ENCODE measurements around the gene ZNF181. TPM values are rescaled to one million over a fixed set of nuclear protein-coding genes. Genes with fewer than 3 reads are reported as not detected.

ZNF181 gene
- total RNA-seq, 1 donor from 2014 or later: 12.9 TPM

DNA sequence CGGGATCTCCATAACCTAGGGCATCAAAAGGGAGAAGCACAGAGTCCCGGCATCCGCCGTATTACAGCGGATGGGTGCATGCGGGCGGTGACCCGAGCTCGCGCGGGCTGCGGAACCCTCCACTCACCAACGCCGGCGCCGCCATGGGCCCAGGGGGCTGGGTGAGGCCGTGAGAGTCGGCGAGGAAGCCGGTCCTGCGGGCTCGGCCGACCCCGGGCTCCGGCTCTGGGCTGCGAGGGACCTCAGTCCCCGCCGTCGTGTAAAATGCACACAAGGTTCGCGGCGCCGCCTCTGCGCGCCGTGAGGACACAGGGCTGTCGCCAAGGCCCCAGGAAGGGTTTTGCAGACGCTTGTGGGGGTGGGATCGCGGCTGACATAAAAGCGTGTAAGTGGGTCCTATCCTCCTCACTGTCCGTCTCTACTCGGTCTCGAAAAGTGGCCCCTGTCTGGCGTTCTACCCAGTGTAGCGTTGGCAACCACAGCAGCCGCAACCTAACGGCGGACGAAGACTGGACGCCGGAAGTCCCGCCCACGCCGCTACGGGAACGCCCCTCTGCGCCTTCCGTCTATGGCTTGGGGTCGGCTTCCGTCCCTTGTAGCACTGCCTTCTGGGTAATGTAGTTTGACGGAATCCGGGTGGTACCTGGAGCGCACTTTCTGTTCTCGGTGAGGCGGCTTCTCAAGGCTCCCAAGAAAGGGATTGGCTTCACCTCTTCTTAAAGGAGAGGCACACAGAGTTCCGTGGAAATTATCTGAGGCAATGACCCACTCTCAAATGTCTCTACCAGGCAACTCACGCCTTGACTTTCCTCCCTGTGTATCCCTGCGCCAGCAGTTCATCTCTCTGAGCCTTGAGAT lies 38.9 kb downstream of the ZNF181 start, which contains the start of gene ZNF599:
TSS of gene ZNF599 (minus strand) at position 519 of the 858 bp plus-strand sequence. CDS start at position 145, 374 bp downstream.
- H3K27me3 Mint-ChIP-seq (ENCODE audit: unreplicated experiment): peaks cover 3% of the 10 kb centered on the region
- H3K27ac Mint-ChIP-seq (ENCODE audit: unreplicated experiment): peak within 1 kb of the TSS; percentile 17
- peaks cover 33% of the 10 kb centered on the region for H3K36me3 Mint-ChIP-seq (ENCODE audit: low read depth, unreplicated experiment)
- peak within 1 kb of the TSS; percentile 93 for H3K4me3 Mint-ChIP-seq (ENCODE audit: unreplicated experiment)
- TF ChIP-seq, protein P1, sequence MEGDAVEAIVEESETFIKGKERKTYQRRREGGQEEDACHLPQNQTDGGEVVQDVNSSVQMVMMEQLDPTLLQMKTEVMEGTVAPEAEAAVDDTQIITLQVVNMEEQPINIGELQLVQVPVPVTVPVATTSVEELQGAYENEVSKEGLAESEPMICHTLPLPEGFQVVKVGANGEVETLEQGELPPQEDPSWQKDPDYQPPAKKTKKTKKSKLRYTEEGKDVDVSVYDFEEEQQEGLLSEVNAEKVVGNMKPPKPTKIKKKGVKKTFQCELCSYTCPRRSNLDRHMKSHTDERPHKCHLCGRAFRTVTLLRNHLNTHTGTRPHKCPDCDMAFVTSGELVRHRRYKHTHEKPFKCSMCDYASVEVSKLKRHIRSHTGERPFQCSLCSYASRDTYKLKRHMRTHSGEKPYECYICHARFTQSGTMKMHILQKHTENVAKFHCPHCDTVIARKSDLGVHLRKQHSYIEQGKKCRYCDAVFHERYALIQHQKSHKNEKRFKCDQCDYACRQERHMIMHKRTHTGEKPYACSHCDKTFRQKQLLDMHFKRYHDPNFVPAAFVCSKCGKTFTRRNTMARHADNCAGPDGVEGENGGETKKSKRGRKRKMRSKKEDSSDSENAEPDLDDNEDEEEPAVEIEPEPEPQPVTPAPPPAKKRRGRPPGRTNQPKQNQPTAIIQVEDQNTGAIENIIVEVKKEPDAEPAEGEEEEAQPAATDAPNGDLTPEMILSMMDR (IDR thresholded peaks at IDR 0.05; ENCODE audit: unreplicated experiment): no peak
- DNase-seq (ENCODE audit: low spot score): peak; percentile 85
- H3K4me1 Mint-ChIP-seq (ENCODE audit: unreplicated experiment): peaks cover 8% of the 10 kb centered on the region
- peaks cover 15% of the 10 kb centered on the region for H3K9me3 Mint-ChIP-seq (ENCODE audit: unreplicated experiment)

DNA sequence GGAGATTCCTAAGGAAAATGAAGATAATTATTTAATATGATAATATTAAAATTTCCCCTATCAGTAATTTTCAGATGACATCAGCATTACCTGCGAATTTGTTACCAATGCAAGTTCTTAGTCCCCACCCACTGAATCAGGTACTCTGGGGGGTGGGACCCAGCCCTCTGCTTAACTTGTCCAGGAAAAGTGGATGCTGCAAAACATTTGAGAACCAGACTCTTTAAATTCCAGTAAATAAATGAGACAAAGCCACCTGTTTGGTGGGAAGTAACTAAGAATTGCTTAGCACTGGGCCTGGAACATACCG lies 39.5 kb downstream of the ZNF181 start:
- H3K4me1 Mint-ChIP-seq (ENCODE audit: unreplicated experiment): peaks cover 8% of the 10 kb centered on the region
- no peak for DNase-seq (ENCODE audit: low spot score)
- peak overlapping the region; percentile 93 for H3K4me3 Mint-ChIP-seq (ENCODE audit: unreplicated experiment)
- H3K36me3 Mint-ChIP-seq (ENCODE audit: low read depth, unreplicated experiment): peaks cover 28% of the 10 kb centered on the region
- TF ChIP-seq, protein P1 (IDR thresholded peaks at IDR 0.05; ENCODE audit: unreplicated experiment): no peak
- peaks cover 15% of the 10 kb centered on the region for H3K9me3 Mint-ChIP-seq (ENCODE audit: unreplicated experiment)
- H3K27me3 Mint-ChIP-seq (ENCODE audit: unreplicated experiment): peaks cover 3% of the 10 kb centered on the region
- no peak overlapping the region for H3K27ac Mint-ChIP-seq (ENCODE audit: unreplicated experiment)

DNA sequence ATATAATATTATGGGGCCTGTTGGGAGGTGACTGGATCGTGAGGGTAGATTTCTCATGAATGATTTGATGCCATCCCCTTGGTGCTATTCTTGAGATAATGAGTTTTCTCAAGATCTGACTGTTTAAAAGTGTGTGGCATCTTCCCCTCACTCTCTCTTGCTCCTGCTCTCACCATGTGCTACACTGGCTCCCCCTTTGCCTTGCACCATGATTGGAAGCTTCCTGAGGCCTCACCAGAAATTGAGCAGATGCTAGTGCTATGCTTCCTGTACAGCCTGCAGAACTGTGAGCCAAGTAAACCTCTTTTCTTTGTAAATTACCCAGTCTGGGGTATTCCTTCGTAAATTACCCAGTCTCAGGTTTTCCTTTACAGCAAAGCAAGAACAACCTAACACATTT lies 40.8 kb downstream of the ZNF181 start:
- Mint-ChIP-seq H3K36me3 (ENCODE audit: low read depth, unreplicated experiment) (peaks cover 14% of the 10 kb centered on the region), H3K4me1 (ENCODE audit: unreplicated experiment) (peaks cover 8% of the 10 kb centered on the region)
- TF ChIP-seq, protein P1 (IDR thresholded peaks at IDR 0.05; ENCODE audit: unreplicated experiment): no peak

DNA sequence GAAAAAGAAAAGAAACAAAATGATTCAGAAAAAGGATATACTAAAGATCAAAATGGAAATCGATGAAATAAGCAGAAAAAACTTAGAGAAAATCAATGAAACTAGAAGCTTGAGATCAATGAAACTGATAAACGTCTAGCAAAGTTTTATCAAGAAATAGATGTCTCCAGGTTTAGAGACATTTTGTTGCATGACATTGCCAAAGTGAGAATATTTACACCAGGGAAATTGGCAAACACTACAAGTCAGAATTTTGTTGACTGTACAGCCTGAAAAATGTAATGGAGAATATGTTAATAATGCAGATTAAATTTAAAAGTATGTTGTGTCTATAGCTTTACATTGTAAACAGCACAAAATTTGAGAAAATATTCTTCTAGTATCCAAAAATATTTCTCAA lies 44.3 kb downstream of the ZNF181 start:
- H3K27me3 Mint-ChIP-seq (ENCODE audit: unreplicated experiment): peaks cover 3% of the 10 kb centered on the region
- H3K36me3 Mint-ChIP-seq (ENCODE audit: low read depth, unreplicated experiment): no peaks in the 10 kb centered on the region
- H3K4me3 Mint-ChIP-seq (ENCODE audit: unreplicated experiment): no peak overlapping the region
- TF ChIP-seq, protein P1 (IDR thresholded peaks at IDR 0.05; ENCODE audit: unreplicated experiment): no peak
- no peaks in the 10 kb centered on the region for H3K4me1 Mint-ChIP-seq (ENCODE audit: unreplicated experiment)
- DNase-seq (ENCODE audit: low spot score): no peak
- peaks cover 15% of the 10 kb centered on the region for H3K9me3 Mint-ChIP-seq (ENCODE audit: unreplicated experiment)
- no peak overlapping the region for H3K27ac Mint-ChIP-seq (ENCODE audit: unreplicated experiment)

More for the DNA sequence above, 40.8 kb downstream of the ZNF181 start:
- Mint-ChIP-seq H3K4me3 (ENCODE audit: unreplicated experiment) (no peak overlapping the region), H3K27ac (ENCODE audit: unreplicated experiment) (no peak overlapping the region), H3K9me3 (ENCODE audit: unreplicated experiment) (peaks cover 15% of the 10 kb centered on the region), H3K27me3 (ENCODE audit: unreplicated experiment) (peaks cover 3% of the 10 kb centered on the region)
- DNase-seq (ENCODE audit: low spot score): no peak

DNA sequence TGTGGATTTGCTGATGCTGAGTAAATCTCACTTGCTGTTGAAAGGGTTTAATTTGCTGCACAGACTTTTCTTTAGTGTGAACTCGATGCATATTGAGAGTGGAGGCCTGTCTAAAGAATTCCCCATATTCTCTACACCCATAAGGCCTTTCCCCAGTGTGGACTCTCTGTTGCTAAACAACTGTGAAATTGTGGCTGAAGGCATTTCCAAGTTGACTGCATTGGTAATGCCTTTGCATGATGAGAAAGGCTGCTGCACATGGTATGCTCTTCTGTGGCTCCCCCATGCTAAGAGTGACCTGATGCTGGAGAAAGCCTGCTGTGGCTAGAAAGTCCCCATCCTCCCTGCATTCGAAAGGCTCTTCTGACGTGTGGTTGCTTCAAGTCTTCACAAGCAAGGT lies 45.6 kb downstream of the ZNF181 start:
- H3K27me3 Mint-ChIP-seq (ENCODE audit: unreplicated experiment): peaks cover 5% of the 10 kb centered on the region
- no peaks in the 10 kb centered on the region for H3K4me1 Mint-ChIP-seq (ENCODE audit: unreplicated experiment)
- DNase-seq (ENCODE audit: low spot score): no peak
- no peak overlapping the region for H3K4me3 Mint-ChIP-seq (ENCODE audit: unreplicated experiment)
- H3K27ac Mint-ChIP-seq (ENCODE audit: unreplicated experiment): no peak overlapping the region
- TF ChIP-seq, protein P1 (IDR thresholded peaks at IDR 0.05; ENCODE audit: unreplicated experiment): no peak
- no peaks in the 10 kb centered on the region for H3K36me3 Mint-ChIP-seq (ENCODE audit: low read depth, unreplicated experiment)
- H3K9me3 Mint-ChIP-seq (ENCODE audit: unreplicated experiment): peaks cover 12% of the 10 kb centered on the region

Data from endothelial cell (in vitro differentiated cells).